Smooth muscle cell (in vitro differentiated cells): ENCODE data around the gene CLEC12A. TPM values are rescaled to one million over a fixed set of nuclear protein-coding genes. Genes with fewer than 3 reads are reported as not detected.

ENCODE experiments used
- DNase-seq: peaks from one replicate; lab custom pipeline; 2025; ENCODE audit not compliant: unreplicated experiment; lab: John Stamatoyannopoulos, UW
- H2AFZ ChIP-seq: fragments of 200-600 bp; sonication (generic); 2 replicates; pipeline ENCODE4 v1.6.0; 2016; ENCODE audit warnings: antibody characterized with exemption, low read depth, mild to moderate bottlenecking
- H3F3A ChIP-seq: fragments of 200-600 bp; sonication (generic); 2 replicates; pipeline ENCODE4 v1.6.0; 2017; ENCODE audit warnings: antibody characterized with exemption, low read depth
- H3K27ac ChIP-seq: fragments of 200-600 bp; sonication (generic); 2 replicates; pipeline ENCODE4 v1.5.1; 2016; ENCODE audit warnings: low read depth, mild to moderate bottlenecking
- H3K27me3 ChIP-seq: fragments of 200-600 bp; sonication (generic); 2 replicates; pipeline ENCODE4 v1.6.1; 2016; ENCODE audit warnings: low read depth, mild to moderate bottlenecking
- H3K36me3 ChIP-seq: fragments of 200-600 bp; sonication (generic); 2 replicates; pipeline ENCODE4 v1.5.1; 2016; ENCODE audit warnings: low read depth
- H3K4me1 ChIP-seq: fragments of 200-600 bp; sonication (generic); 2 replicates; pipeline ENCODE4 v1.5.1; 2016; ENCODE audit warnings: low read depth
- H3K4me2 ChIP-seq: fragments of 200-600 bp; sonication (generic); 2 replicates; pipeline ENCODE4 v1.6.0; 2016; ENCODE audit warnings: mild to moderate bottlenecking
- H3K4me3 ChIP-seq: fragments of 200-600 bp; sonication (generic); 2 replicates; pipeline ENCODE4 v1.5.1; 2016; ENCODE audit warnings: mild to moderate bottlenecking
- H3K79me2 ChIP-seq: fragments of 200-600 bp; sonication (generic); 2 replicates; pipeline ENCODE4 v1.6.0; 2016; ENCODE audit warnings: low read depth, mild to moderate bottlenecking
- H3K9ac ChIP-seq: fragments of 200-600 bp; sonication (generic); 2 replicates; pipeline ENCODE4 v1.6.0; 2016; ENCODE audit warnings: low read depth
- H3K9me3 ChIP-seq: fragments of 200-600 bp; sonication (generic); replicated peaks from 2 replicates; pipeline ENCODE4 v1.5.1; 2016; ENCODE audit warnings: low read depth
- H4K20me1 ChIP-seq: fragments of 200-600 bp; sonication (generic); 2 replicates; pipeline ENCODE4 v1.6.0; 2016; ENCODE audit warnings: low read depth
- WGBS: methylation state at CpG from one replicate; pipeline ENCODE4 v1.1.7; 2016; ENCODE audit warnings: low lambda C conversion rate; 5-methylcytosine and 5-hydroxymethylcytosine counted together
- polyA plus RNA-seq: library from polyadenylated mRNA; unstranded; fragments of >200 nt; fragmentation: Nextera tagmentation; extraction: Ambion mirVana; gene quantifications from 2 replicates; pipeline ENCODE4 v1.2.1, GENCODE V29; 2016
- total RNA-seq: library from RNA; depleted of rRNA; stranded (reverse); fragments of >200 nt; gene quantifications from 2 replicates; pipeline ENCODE4 v1.2.3, GENCODE V29; 2014
- TF ChIP-seq, protein P1 (sequence below): fragments of 200-600 bp; sonication (generic); IDR thresholded peaks from 2 replicates; pipeline ENCODE4 v1.5.1; 2017; ENCODE audit warnings: borderline replicate concordance, mild to moderate bottlenecking, antibody characterized with exemption; ENCODE audit not compliant: insufficient read depth, poor library complexity, severe bottlenecking

CLEC12A gene
- 1.2 and 2.3 TPM in 2 replicates for total RNA-seq
- polyA plus RNA-seq: 0.40 and 1.7 TPM in 2 replicates

DNA sequence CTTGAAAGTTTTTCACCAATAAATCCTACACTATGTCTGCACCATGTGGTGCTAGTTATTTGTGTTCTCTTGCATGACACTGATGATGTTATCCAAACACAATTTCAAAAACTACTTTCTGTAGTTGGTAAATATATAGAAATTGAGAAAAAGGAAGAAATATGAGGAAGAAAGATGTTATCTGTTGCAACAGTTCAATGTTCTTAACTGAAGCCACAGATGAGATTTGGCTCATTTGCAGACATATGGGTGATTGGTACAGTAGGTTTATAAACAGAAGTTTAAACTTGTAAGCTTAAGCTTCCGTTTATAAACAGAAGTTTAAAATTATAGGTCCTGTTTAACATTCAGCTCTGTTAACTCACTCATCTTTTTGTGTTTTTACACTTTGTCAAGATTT is at the start of gene CLEC12A:
Gene CLEC12A, plus strand, starts transcription at position 229 of the 400 bp plus-strand sequence. CDS start 188 bp downstream, outside the sequence.
- no peak within 1 kb of the TSS for H3K9ac ChIP-seq
- H4K20me1 ChIP-seq: no peaks in the 10 kb centered on the region
- no peak for DNase-seq
- H3K9me3 ChIP-seq: no peaks in the 10 kb centered on the region
- TF ChIP-seq, protein P1, sequence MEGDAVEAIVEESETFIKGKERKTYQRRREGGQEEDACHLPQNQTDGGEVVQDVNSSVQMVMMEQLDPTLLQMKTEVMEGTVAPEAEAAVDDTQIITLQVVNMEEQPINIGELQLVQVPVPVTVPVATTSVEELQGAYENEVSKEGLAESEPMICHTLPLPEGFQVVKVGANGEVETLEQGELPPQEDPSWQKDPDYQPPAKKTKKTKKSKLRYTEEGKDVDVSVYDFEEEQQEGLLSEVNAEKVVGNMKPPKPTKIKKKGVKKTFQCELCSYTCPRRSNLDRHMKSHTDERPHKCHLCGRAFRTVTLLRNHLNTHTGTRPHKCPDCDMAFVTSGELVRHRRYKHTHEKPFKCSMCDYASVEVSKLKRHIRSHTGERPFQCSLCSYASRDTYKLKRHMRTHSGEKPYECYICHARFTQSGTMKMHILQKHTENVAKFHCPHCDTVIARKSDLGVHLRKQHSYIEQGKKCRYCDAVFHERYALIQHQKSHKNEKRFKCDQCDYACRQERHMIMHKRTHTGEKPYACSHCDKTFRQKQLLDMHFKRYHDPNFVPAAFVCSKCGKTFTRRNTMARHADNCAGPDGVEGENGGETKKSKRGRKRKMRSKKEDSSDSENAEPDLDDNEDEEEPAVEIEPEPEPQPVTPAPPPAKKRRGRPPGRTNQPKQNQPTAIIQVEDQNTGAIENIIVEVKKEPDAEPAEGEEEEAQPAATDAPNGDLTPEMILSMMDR: no peak
- no peaks in the 10 kb centered on the region for H3K79me2 ChIP-seq
- H3K36me3 ChIP-seq: no peaks in the 10 kb centered on the region
- H3K27me3 ChIP-seq: no peaks in the 10 kb centered on the region
- H2AFZ ChIP-seq: peak within 1 kb of the TSS; percentile 12
- H3K4me1 ChIP-seq: no peaks in the 10 kb centered on the region
- 20% methylated on average over 1 of the region's 1 CpG for WGBS
- H3K4me3 ChIP-seq: no peak within 1 kb of the TSS
- peaks cover 15% of the 10 kb centered on the region for H3F3A ChIP-seq
- H3K4me2 ChIP-seq: peak within 1 kb of the TSS; percentile 56
- H3K27ac ChIP-seq: peak within 1 kb of the TSS; percentile 41

DNA sequence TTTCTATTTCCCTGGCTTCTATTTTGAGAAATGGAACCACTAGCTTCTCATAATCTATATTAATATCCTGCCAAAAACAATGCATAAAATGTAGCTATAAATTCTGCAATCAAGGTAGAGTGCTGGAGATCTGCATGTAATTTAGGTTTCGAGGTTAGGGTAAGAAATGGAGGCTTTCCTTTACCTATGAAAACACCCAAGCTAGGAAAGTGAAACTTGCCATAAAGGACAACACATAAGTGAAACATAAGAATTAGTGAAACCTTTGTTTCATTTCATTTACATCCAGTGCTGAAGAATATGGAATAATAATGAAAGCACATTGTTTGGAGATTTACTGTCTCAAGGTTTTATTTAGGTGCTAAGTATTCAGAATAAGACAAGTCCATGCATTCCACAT is 48.8 kb upstream of the CLEC12A start:
- H3K4me3 ChIP-seq: no peak overlapping the region
- no peaks in the 10 kb centered on the region for H3K9me3 ChIP-seq
- H4K20me1 ChIP-seq: no peaks in the 10 kb centered on the region
- no peak overlapping the region for H3K4me2 ChIP-seq
- no peaks in the 10 kb centered on the region for H3F3A ChIP-seq
- no peak overlapping the region for H3K9ac ChIP-seq
- no peaks in the 10 kb centered on the region for H3K79me2 ChIP-seq
- no peaks in the 10 kb centered on the region for H3K27me3 ChIP-seq
- no peaks in the 10 kb centered on the region for H3K36me3 ChIP-seq
- 93% methylated on average over 1 of the region's 1 CpG for WGBS
- no peak overlapping the region for H3K27ac ChIP-seq
- TF ChIP-seq, protein P1: no peak
- H3K4me1 ChIP-seq: no peaks in the 10 kb centered on the region
- DNase-seq: no peak
- H2AFZ ChIP-seq: no peak overlapping the region

DNA sequence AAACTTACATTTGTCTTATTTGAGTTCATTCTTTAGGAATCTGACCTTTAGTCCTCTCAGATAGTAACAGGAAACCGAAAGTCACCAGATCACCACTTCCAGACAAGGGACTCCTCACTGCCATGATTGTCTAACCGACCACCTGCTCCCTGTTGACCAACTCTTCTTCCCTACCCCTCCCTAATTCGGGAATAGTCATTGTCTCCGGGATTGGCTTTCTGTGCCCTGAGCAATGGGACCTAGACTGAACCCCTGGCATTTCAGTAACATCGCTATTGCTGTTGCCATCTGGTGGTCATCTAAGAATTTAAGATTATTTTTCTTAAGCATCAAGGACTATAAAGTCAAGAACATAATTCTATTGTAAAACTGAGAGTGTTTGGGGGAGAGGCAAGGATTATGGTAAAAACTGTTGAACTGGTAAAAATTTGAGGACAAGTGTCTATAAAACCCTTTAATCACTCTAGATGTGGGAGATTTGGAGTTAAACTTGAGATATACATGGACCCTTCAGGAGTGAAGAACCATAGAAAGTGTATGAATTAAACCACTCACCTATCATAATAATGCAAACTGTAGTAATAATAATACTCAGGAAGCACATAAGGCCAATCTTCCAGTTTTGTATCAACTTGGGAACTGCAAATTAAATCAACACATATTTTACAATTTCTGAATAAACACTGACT is 45.4 kb upstream of the CLEC12A start:
- TF ChIP-seq, protein P1: peak; percentile 53
- peak overlapping the region; percentile 38 for H3K4me3 ChIP-seq
- no peak overlapping the region for H3K27ac ChIP-seq
- H4K20me1 ChIP-seq: no peaks in the 10 kb centered on the region
- H3F3A ChIP-seq: no peaks in the 10 kb centered on the region
- H3K79me2 ChIP-seq: no peaks in the 10 kb centered on the region
- DNase-seq: no peak
- H3K9me3 ChIP-seq: no peaks in the 10 kb centered on the region
- H3K4me2 ChIP-seq: peak overlapping the region; percentile 84
- no peaks in the 10 kb centered on the region for H3K27me3 ChIP-seq
- 27% methylated on average over 5 of the region's 5 CpGs for WGBS
- no peaks in the 10 kb centered on the region for H3K36me3 ChIP-seq
- no peak overlapping the region for H3K9ac ChIP-seq
- peak overlapping the region; percentile 92 for H2AFZ ChIP-seq
- no peaks in the 10 kb centered on the region for H3K4me1 ChIP-seq

DNA sequence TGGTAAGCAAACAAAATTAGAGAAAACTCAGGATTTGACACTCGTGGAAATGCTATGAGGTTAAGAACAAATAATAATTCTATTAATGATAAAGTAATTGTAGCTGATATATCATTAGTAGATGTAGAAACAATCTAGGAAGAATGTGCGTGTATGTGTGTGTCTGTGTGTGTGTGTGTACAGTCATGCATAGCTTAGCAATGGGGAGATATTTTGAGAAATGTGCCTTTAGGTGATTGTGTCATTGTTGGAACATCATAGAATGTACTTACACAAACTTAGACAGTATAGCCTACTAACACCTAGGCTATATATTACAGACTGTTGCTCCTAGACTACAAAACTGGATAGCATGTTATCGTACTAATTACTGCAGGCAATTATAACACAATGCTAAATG is 44.3 kb upstream of the CLEC12A start:
- Histone ChIP-seq H3K4me3 (no peak overlapping the region), H3F3A (no peaks in the 10 kb centered on the region), H2AFZ (no peak overlapping the region), H4K20me1 (no peaks in the 10 kb centered on the region), H3K4me2 (no peak overlapping the region), H3K4me1 (no peaks in the 10 kb centered on the region), H3K27me3 (no peaks in the 10 kb centered on the region), H3K9me3 (no peaks in the 10 kb centered on the region), H3K36me3 (no peaks in the 10 kb centered on the region), H3K79me2 (no peaks in the 10 kb centered on the region), H3K9ac (no peak overlapping the region), H3K27ac (no peak overlapping the region)
- DNase-seq: no peak
- TF ChIP-seq, protein P1: no peak
- 88% methylated on average over 3 of the region's 3 CpGs for WGBS
